Kidney glomerular epithelial cell (primary cell): ENCODE data around the gene AGPS.

Experiments used
- DNase-seq: peaks from one replicate; lab custom pipeline; 2025; lab: John Stamatoyannopoulos, UW

The AGPS gene

DNA sequence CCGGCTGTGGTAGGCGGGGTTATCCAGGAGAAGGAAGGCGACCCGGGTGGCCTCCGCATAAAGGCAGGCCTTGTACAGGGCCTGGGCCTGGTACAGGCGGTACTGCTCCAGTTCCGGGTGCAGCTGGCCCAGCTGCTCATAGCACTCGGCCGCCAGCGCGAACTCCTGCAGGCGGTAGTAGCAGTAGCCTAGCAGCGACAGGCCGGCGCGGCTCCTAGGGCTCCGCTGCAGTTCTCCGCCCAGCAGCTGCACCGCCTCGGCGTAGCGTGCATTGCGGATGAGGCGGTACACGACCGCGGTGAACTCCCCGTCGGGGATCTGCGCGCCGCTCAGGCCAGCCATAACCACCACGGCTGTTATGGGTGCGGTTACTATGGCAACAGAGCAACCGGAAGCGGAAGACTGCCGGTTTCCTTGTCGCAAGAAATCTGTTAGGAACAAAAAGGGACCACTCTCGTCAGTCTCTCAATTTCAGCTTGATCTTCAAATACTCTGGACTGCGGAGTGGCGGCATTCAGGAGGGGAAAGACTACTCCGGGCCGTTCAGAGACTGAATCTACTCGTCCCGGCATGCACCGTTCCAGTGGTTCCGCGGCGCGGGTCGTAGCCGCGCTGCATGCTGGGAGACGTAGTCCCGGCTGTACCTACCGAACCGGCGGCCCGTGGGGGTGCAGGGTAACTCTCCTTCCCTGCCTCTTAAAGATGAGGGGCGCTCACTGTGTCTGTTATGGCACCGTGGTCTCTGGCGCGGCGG is 160.0 kb downstream of the AGPS start:
- peak; percentile 92 for DNase-seq

- peak; percentile 63 for DNase-seq
These were observed 160.8 kb downstream of the AGPS start for GRCh38 chr2:177553176-177553884.

DNA sequence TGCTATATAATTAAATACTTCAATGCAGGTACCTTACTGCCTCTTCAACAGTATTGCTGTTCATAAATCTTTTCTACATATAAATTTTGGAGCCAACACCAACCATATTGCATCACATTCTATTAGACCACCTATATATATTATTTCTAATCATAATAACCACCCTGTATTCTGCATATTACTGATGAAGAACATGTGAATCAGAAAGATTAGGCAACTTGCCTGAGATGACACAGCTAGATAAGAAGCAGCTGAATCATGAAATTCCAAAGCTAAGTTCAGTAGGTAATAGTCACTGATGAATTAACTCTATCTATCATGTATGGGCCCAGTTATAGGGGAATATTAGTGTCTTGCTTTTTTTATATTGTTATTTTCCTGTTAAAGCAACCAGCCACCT is 161.8 kb downstream of the AGPS start:
- no peak for DNase-seq

- DNase-seq, result no peak
These were observed 163.6 kb downstream of the AGPS start for GRCh38 chr2:177556153-177556552.

DNA sequence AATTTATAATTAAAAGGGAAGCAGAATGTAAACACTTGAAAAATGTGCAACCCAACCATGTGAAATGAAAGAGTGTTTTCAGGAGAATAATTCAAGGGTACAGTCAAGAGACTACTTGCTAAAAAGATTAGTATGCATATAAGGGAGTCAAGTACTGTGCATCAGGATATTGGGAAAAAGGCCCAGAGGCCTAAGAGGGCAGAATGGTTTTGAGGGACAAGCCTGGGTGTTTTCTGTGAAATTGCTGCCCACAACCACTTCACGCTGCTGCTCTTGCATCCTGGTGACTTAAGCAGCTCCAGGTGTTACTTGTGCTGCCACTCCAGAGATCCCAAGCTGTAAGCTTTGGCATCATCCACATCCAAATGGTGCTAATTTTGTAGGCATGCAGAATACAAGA is 165.2 kb downstream of the AGPS start:
- DNase-seq, result no peak

- DNase-seq, result no peak
These were observed 167.1 kb downstream of the AGPS start for GRCh38 chr2:177559638-177560037.

GRCh38 chr2:177568390-177568789 is 175.8 kb downstream of the AGPS start:
- DNase-seq, result no peak

DNA sequence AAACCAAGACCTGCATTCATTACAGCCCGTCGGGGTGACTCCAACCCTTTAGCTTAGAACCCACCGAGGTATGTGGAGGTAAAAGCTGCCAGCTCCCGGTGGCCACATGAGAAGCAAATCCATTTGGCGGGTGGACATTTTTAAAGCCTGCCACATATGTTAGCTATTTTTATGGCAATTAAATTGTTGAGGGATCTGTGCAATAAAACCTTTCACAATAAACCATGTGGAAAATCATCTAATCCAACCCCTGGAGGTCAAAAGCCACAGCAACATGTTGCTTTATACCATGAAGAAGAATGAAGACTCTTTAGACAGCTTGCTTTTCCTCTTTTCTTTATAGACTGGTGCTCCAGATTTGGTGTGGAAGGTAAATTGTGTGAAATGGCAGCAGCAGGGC is 176.3 kb downstream of the AGPS start:
- DNase-seq, result no peak

- DNase-seq, result peak; percentile 54
These were observed 179.7 kb downstream of the AGPS start for GRCh38 chr2:177572236-177572671.

DNA sequence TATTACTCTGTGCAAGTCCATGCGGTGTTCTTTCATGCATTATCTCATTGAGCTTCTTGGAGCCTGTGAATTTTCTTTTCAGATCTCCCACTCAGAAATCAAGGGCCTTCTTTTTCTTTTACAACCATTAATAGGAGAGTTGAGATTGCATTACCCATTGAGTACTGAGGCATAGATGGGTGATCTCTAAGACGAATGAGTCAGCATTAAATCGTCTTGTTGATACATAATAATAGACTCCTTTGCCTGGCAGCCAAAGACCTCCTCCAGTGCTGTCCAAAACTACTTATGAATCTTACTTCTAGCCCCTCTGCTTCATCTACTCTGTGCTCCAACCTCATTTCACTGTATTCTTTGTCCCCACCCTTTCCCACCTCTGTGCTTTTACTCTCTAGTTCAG is 180.5 kb downstream of the AGPS start:
- DNase-seq, result peak; percentile 25

DNA sequence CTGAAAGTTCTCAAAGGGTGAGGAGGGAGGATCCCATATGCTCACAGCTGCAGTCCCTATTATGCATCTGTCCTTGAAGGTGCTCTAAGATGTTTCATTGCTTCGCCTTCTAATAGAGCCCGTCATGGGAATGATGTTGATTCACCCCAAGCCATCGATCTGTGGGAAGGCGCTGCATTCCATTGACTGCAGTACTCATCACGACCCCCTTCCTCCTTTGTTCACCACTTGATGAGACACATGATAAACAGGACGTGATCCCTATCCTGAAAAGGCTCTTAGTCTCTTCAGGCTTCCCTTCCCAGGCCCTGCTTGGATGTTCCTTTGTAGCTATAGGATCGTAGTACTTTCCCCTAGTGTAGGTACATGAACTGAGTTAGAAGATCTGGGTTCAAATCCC is 181.8 kb downstream of the AGPS start:
- DNase-seq, result no peak

DNA sequence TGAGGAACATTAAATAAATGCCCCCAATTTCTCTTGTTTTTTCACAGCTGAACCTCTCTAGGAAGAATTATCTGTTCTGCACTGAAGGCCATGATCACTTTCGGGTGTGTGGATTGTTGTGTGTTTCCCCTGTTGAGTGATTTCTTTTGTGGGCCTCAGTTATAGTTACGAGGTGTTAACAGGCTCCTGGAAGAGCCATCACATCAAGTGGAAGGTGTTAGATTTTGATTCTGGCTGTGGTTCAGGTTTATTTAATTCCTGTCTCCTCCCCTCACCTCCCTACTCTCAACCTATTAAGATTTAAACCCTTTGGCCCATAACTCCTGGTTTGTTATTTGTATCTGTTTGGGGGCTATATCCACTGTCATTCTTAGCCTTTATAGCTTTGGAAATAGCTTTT is 182.8 kb downstream of the AGPS start:
- no peak for DNase-seq

- DNase-seq, result no peak
These were observed 184.5 kb downstream of the AGPS start for GRCh38 chr2:177577075-177577474.

- DNase-seq, result no peak
These were observed 185.9 kb downstream of the AGPS start for GRCh38 chr2:177578454-177578853.

GRCh38 chr2:177579486-177580036 is 187.0 kb downstream of the AGPS start:
- no peak for DNase-seq

DNA sequence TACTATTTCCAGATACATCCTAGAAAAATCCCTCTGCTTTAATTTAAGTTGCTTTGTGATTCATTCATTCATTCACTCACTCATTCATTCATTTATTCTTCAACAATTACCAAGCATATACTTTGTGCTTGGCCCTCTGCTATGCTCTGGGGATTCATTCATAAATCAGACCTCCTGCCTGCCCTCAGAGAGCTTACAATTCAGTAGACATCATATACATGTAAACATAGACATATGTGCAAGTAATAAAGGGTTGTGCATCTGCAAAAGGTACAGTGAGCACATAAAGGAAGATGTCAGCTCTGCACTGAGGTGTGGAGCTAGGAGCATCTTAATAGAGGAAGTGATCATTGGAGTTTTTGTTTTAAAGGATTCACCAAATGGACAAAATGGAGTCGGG is 189.4 kb downstream of the AGPS start:
- no peak for DNase-seq

DNA sequence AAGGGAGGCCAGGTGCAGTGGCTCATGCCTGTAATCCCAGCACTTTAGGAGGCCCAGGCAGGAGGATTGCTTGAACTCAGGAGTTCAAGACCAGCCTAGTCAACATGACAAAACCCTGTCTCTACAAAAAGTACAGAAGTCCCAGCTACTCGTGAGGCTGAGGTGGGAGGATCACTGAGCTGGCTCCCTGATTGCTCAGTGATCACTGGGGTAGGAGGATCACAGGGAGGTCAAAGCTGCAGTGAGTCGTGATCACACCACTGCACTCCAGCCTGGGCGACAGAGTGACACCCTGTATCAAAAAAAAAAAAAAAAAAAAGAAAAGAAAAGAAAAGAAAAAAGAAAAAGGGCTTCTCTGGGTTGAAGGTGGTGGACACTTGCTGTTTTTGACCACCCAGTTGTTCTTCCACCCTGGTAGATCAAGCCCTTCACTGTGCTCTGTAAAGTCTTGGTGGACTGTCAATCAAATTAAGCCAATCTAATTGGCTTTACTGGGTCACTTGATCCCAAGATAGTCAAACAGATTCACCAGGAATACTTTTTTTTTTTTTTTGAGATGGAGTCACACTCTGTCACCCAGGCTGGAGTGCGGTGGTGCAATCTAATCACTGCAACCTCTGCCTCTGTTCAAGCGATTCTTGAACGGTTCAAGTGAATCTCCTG is 191.6 kb downstream of the AGPS start:
- DNase-seq, result no peak

DNA sequence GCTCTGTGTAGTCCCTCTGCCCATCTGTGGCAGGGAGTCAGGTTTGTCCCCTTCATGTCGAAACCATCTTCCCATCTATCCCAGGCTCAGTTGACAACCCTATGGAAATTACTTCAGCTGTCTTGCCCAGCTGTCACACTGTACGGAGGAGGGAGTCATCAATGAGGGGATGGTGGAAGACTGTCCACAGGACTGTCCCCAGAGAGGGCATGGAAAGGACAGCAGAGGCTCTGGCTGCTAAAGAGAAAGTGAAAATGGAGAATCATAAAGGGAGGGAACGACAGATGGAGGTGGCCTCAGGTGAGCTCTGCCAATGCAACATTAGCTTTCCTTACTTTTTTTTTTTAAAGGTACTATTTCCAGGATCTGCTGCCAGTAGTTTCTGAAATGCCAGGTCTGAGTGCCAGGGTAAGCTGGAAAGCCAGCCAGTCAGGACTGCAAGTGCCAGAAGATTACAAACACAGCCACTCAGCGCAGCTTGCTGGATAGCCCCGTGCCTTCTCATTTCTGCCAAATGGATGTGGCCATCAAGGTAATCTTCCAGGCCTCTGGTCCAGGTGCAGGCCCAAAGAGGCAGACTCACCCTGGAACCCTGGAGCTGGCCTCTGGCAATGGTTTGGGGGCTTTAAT is 192.8 kb downstream of the AGPS start:
- no peak for DNase-seq

GRCh38 chr2:177586154-177586553 is 193.6 kb downstream of the AGPS start:
- DNase-seq, result no peak

DNA sequence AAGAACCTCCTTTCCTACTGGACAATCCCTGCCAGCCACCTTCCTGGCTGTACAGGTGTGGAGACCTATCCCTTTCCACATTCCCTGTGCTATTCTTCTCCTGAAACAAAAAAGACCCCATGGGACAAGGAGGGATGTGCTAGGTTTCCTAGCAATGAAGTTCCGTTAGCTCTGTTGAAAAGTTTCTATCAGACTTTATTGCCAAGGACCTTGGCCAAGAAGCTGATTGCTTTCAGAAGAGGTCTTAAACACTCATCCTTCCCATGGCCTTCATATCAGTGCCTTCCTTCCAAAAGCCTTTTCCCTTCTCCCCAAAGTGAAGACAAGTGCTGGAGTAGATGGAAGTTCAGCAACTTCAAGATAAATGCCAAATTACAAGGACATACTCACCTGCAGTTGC is 194.8 kb downstream of the AGPS start:
- no peak for DNase-seq

GRCh38 chr2:177588671-177589070 is 196.1 kb downstream of the AGPS start:
- DNase-seq, result no peak

DNA sequence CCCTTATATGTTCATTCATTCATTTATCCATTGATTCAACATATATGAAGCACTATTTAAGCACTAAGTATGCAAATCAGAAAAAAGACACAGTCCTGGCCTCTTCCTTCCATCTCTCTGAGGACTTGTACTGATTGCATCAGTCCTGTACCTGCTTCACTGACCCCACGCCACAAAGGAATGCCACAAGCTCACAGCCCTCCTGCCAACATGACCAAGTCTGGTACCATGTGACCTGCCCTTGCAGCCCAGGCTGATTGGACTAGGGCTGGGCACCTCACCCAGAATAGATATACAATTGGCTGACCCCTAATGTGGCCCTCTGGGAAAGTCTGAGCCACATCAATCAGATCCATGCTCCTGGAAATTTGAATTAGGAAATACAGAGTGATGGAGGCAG is 196.6 kb downstream of the AGPS start:
- no peak for DNase-seq
